Breast epithelium (tissue), 4 donors: ENCODE results near the gene SPG7. TPM values are rescaled to one million over a fixed set of nuclear protein-coding genes. Genes with fewer than 3 reads are reported as not detected.

Experiments used
- DNase-seq, 2 donors: peaks; one replicate each; pipeline ENCODE4 v3.0.0-alpha.2; 2019; ENCODE audit warnings: low spot score in 2 of 2
- H3K27ac ChIP-seq, 2 donors: fragments of 200-600 bp; sonication (generic) in 1 of 2; one replicate each; pipeline ENCODE4 v1.5.1; 2016 to 2019; ENCODE audit warnings: mild to moderate bottlenecking in 1 of 2
- H3K27me3 ChIP-seq, 2 donors: fragments of 200-600 bp; sonication (generic) in 1 of 2; one replicate each; pipeline versions ENCODE4 v1.5.1 to v1.6.0; 2017 to 2019; ENCODE audit warnings: control low read depth in 1 of 2, mild to moderate bottlenecking in 1 of 2
- H3K36me3 ChIP-seq: fragments of 200-600 bp; one replicate; pipeline ENCODE4 v1.5.1; 2019
- H3K4me1 ChIP-seq, 2 donors: fragments of 200-600 bp; sonication (generic); one replicate each; pipeline ENCODE4 v1.5.1; 2016 to 2019; ENCODE audit warnings: control low read depth in 1 of 2
- H3K4me3 ChIP-seq, 3 donors: fragments of 200-600 bp; sonication (generic); 1 replicate in 2 of 3; 2 replicates in 1 of 3; pipeline ENCODE4 v1.5.1; 2016 to 2019; ENCODE audit warnings: mild to moderate bottlenecking in 3 of 3, moderate library complexity in 2 of 3
- H3K9me3 ChIP-seq, 2 donors: fragments of 200-600 bp; sonication (generic) in 1 of 2; one replicate each; pipeline ENCODE4 v1.5.1; 2016 to 2019; ENCODE audit warnings: control low read depth in 1 of 2
- POLR2A ChIP-seq: fragments of 450-650 bp; IDR thresholded peaks from one replicate; pipeline ENCODE4 v1.6.1; 2016; ENCODE audit warnings: antibody characterized with exemption, mild to moderate bottlenecking, moderate library complexity
- POLR2AphosphoS5 ChIP-seq, 3 donors: sonication (generic); formaldehyde crosslinking; IDR thresholded peaks; one replicate each; pipeline ENCODE4 v1.6.1; 2017; ENCODE audit warnings: antibody characterized with exemption in 3 of 3
- intact Hi-C: fragments of 100-400 bp; cut with DNase I; formaldehyde crosslinking; loops from one replicate; pipeline ENCODE4 v1.15.1; 2023; ENCODE audit warnings: low total_unique reads
- total RNA-seq, 3 donors: library from RNA; depleted of rRNA; stranded (reverse); fragments of >200 nt; gene quantifications; one replicate each; pipeline ENCODE4 v1.1.0, GENCODE V29; 2016
- TF ChIP-seq, protein P1 (sequence below), 3 donors: fragments of 450-650 bp; IDR thresholded peaks; one replicate each; pipeline ENCODE4 v1.5.1; 2016 to 2017; ENCODE audit warnings: antibody characterized with exemption in 3 of 3, mild to moderate bottlenecking in 3 of 3, moderate library complexity in 3 of 3

SPG7 gene
- total RNA-seq, 3 donors from 2014 or later: 104 to 126 (median 118) TPM

GRCh38 chr16:89482150-89482816 lies 25.9 kb upstream of the SPG7 start:
- TF ChIP-seq, protein P1, sequence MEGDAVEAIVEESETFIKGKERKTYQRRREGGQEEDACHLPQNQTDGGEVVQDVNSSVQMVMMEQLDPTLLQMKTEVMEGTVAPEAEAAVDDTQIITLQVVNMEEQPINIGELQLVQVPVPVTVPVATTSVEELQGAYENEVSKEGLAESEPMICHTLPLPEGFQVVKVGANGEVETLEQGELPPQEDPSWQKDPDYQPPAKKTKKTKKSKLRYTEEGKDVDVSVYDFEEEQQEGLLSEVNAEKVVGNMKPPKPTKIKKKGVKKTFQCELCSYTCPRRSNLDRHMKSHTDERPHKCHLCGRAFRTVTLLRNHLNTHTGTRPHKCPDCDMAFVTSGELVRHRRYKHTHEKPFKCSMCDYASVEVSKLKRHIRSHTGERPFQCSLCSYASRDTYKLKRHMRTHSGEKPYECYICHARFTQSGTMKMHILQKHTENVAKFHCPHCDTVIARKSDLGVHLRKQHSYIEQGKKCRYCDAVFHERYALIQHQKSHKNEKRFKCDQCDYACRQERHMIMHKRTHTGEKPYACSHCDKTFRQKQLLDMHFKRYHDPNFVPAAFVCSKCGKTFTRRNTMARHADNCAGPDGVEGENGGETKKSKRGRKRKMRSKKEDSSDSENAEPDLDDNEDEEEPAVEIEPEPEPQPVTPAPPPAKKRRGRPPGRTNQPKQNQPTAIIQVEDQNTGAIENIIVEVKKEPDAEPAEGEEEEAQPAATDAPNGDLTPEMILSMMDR (IDR thresholded peaks at IDR 0.05): no peak
- TF ChIP-seq POLR2A (no peak), POLR2AphosphoS5 (IDR thresholded peaks at IDR 0.05) (no peak)
- H3K4me3 ChIP-seq: no peak overlapping the region
- H3K27me3 ChIP-seq: no peaks in the 10 kb centered on the region
- intact Hi-C loops: no loop called here
- H3K36me3 ChIP-seq: no peaks in the 10 kb centered on the region
- H3K4me1 ChIP-seq: peaks cover 0 to 13% of the 10 kb centered on the region in 2 donors
- no peak for DNase-seq
- no peaks in the 10 kb centered on the region for H3K9me3 ChIP-seq
- no peak overlapping the region for H3K27ac ChIP-seq

DNA sequence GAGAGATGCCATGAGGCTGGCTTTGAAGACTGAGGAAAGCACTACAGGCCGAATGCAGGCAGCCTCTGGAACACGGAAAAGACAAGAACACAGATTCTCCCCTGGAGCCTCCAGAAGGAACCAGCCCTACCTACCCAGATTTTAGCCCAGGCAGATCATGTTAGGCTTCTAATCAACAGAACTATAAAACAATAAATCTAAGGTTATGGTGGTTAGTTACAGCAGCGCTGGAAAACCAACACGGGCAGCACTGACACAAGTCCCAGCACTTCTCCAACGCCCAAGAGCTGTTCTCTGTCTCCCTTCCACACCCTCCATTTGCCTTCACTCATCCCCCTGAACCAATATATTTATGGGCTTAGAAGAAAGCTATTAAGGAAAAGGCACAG lies 25.4 kb upstream of the SPG7 start:
- TF ChIP-seq POLR2AphosphoS5 (IDR thresholded peaks at IDR 0.05): no peak
- no peak for TF ChIP-seq POLR2A
- TF ChIP-seq, protein P1 (IDR thresholded peaks at IDR 0.05): no peak
- Histone ChIP-seq H3K27ac (no peak overlapping the region), H3K4me3 (no peak overlapping the region), H3K4me1 (peaks cover 0 to 13% of the 10 kb centered on the region in 2 donors), H3K9me3 (no peaks in the 10 kb centered on the region), H3K36me3 (no peaks in the 10 kb centered on the region), H3K27me3 (no peaks in the 10 kb centered on the region)
- intact Hi-C loops: no loop called here
- DNase-seq: no peak

DNA sequence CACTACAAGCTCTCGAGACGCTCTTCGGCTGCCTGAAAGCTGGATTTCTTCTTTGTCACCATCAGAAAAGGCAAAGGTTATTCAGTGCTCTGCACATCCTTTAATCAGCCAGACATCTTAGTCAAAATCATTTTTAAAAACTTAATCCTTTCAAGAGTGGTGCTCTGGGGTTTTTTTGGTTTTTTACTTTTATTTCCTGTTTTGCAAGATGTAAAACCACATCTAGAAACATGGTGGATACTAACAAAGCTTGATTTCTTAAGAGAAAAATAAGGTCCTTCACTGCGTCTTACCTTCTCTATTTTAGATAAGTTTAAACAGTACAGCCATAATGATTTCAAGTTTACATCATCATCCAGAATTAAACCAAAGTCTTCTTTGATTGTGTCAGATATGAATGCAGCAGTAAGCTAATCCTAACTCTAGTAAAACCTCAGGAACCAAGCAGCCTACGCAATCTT lies 24.1 kb upstream of the SPG7 start:
- Histone ChIP-seq H3K9me3 (no peaks in the 10 kb centered on the region), H3K27me3 (no peaks in the 10 kb centered on the region), H3K27ac (no peak overlapping the region), H3K4me1 (peaks cover 4 to 13% of the 10 kb centered on the region in 2 donors), H3K4me3 (no peak overlapping the region), H3K36me3 (no peaks in the 10 kb centered on the region)
- TF ChIP-seq POLR2AphosphoS5 (IDR thresholded peaks at IDR 0.05): no peak
- TF ChIP-seq POLR2A: no peak
- no peak for DNase-seq
- intact Hi-C loops: no loop called here

DNA sequence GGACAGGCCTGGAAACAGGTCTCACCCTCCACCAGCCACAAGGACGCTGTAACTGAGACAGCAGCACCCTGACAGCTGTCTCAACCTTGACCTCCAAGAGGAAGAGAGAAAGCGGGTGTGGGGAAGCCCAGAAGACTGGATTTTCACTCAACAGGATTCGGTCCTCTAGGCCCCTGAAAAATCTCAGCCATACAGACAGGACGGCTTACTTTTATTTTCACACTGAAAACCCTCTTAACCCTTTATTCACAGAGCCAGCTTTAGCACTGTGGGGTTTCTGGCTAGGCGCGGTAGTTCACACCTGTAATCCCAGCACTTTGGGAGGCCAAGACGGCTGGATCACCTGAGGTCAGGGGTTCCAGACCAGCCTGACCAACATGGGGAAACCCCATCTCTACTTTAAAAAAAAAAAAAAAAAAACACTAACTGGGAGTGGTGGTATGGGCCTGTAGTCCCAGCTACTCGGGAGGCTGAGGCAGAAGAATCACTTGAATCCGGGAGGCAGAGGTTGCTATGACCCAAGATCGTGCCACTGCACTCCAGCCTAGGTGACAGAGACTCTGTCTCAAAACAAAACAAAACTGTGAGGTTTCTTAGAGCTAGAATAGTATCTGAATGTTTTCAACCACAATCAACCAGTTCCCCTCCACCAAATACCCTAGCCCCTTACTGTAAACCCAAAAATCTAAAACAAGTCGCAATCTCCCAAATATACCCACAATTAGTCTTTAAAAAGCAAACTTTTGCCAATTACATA lies 23.1 kb upstream of the SPG7 start:
- intact Hi-C loops: no loop called here
- H3K4me1 ChIP-seq: peaks cover 4 to 13% of the 10 kb centered on the region in 2 donors
- no peak for TF ChIP-seq POLR2A
- TF ChIP-seq, protein P1 (IDR thresholded peaks at IDR 0.05): no peak
- no peak for TF ChIP-seq POLR2AphosphoS5 (IDR thresholded peaks at IDR 0.05)
- no peaks in the 10 kb centered on the region for H3K36me3 ChIP-seq
- no peaks in the 10 kb centered on the region for H3K9me3 ChIP-seq
- H3K4me3 ChIP-seq: no peak overlapping the region
- no peaks in the 10 kb centered on the region for H3K27me3 ChIP-seq
- DNase-seq: no peak
- no peak overlapping the region for H3K27ac ChIP-seq

- Histone ChIP-seq H3K36me3 (no peaks in the 10 kb centered on the region), H3K27ac (no peak overlapping the region), H3K27me3 (no peaks in the 10 kb centered on the region), H3K4me3 (no peak overlapping the region), H3K9me3 (no peaks in the 10 kb centered on the region), H3K4me1 (peaks cover 4 to 13% of the 10 kb centered on the region in 2 donors)
- TF ChIP-seq POLR2A (no peak), POLR2AphosphoS5 (IDR thresholded peaks at IDR 0.05) (no peak)
- TF ChIP-seq, protein P1 (IDR thresholded peaks at IDR 0.05): no peak
- DNase-seq: no peak
- intact Hi-C loops: no loop called here
Observed at GRCh38 chr16:89485701-89486246, 22.4 kb upstream of the SPG7 start.
